Measurements from ENCODE around the gene AFF3.

GRCh38 chr2:99949963-99950362 lies 192.4 kb downstream of the AFF3 start:
- TF ChIP-seq CTCF (IDR thresholded peaks at IDR 0.05; ENCODE audit: low read depth, low read length, missing input control) (no peak), RXRA (IDR thresholded peaks at IDR 0.05) (no peak)
- TF ChIP-seq, protein P1, sequence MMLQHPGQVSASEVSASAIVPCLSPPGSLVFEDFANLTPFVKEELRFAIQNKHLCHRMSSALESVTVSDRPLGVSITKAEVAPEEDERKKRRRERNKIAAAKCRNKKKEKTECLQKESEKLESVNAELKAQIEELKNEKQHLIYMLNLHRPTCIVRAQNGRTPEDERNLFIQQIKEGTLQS (IDR thresholded peaks at IDR 0.05): no peak

Data from liver (tissue), 3 donors.